Measurements from ENCODE around the gene NFASC.
A peak's percentile ranks its signal among the peaks of the same experiment; 100 is the strongest.

Gene NFASC

GRCh38 chr1:204929487-204930154, 59.0 kb downstream of the NFASC start:
- no peak for DNase-seq

GRCh38 chr1:204930155-204930523, 59.5 kb downstream of the NFASC start:
- DNase-seq: no peak

GRCh38 chr1:204931313-204931712, 60.7 kb downstream of the NFASC start:
- no peak for DNase-seq

- no peak for DNase-seq
Observed at GRCh38 chr1:204931768-204932572, 61.3 kb downstream of the NFASC start.

- DNase-seq: no peak
Observed at GRCh38 chr1:204932573-204932909, 61.9 kb downstream of the NFASC start.

GRCh38 chr1:204935155-204935554, 64.5 kb downstream of the NFASC start:
- no peak for DNase-seq

GRCh38 chr1:204936765-204937164, 66.1 kb downstream of the NFASC start:
- no peak for DNase-seq

- DNase-seq: no peak
Observed at GRCh38 chr1:204937901-204938300, 67.2 kb downstream of the NFASC start.

- DNase-seq: peak; percentile 30
Observed at GRCh38 chr1:204940591-204940990, 69.9 kb downstream of the NFASC start.

GRCh38 chr1:204941421-204942338, 71.0 kb downstream of the NFASC start:
- DNase-seq: peak; percentile 52

- no peak for DNase-seq
Observed at GRCh38 chr1:204943495-204943894, 72.8 kb downstream of the NFASC start.

- DNase-seq: no peak
Observed at GRCh38 chr1:204944662-204945061, 74.0 kb downstream of the NFASC start.

- no peak for DNase-seq
Observed at GRCh38 chr1:204945565-204945977, 74.9 kb downstream of the NFASC start.

- DNase-seq: no peak
Observed at GRCh38 chr1:204946640-204947039, 76.0 kb downstream of the NFASC start.

- DNase-seq: no peak
Observed at GRCh38 chr1:204947338-204947737, 76.7 kb downstream of the NFASC start.

GRCh38 chr1:204947747-204948146, 77.1 kb downstream of the NFASC start:
- DNase-seq: no peak

- DNase-seq: no peak
Observed at GRCh38 chr1:204950353-204951001, 79.8 kb downstream of the NFASC start.

GRCh38 chr1:204958317-204959307, 88.0 kb downstream of the NFASC start:
- DNase-seq: no peak

GRCh38 chr1:204959374-204959773, 88.7 kb downstream of the NFASC start:
- DNase-seq: no peak

- DNase-seq: no peak
Observed at GRCh38 chr1:204959836-204960235, 89.2 kb downstream of the NFASC start.

Measured in fibroblast of skin of abdomen (primary cell).